NCI-H69 (cell line): ENCODE data around the gene NANOS1.
"Not testable (repeated sequence)": the region's sequence is repeated elsewhere in the genome, so short reads cannot be mapped to it uniquely, and the experiment has no call there.

Experiments used
- DNase-seq: peaks from one replicate; lab custom pipeline; 2025; lab: John Stamatoyannopoulos, UW

The NANOS1 gene

DNA sequence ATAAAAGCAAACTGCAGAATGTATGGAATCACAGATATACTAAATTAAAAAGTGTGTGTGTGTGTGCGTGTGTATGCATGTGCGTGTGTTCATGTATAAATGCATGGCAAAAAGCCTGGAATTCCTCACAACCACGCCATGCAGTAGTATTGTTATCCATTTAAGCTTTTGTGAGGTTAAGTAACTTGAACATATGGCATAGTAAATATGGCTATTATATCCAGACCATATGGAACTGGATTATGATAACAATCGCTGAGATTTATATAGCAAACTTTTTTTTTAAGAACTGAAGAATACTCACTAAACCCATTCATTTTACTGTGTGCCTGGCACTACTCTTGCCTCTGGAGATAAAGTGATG, 22.3 kb upstream of the NANOS1 start:
- peak; percentile 70 for DNase-seq

DNA sequence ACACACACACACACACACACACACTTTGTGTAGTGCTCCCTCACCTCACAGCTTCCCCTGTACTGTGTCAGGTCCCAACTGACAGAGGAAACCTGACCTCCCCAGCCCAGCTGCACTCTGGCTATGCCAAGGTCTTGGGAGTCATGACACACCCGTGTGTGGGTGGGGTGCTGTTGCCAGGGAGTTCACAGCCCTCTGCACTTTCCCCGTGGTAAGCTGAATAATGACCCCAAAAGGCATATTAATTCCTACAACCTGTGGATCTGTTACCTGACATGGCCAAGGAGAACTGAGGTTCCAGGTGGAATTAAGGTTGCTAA, 8.9 kb upstream of the NANOS1 start:
- DNase-seq: no peak

GRCh38 chr10:119022846-119023552, 6.5 kb upstream of the NANOS1 start:
- DNase-seq: peak; percentile 35

- DNase-seq: peak; percentile 3
These were observed 6.0 kb upstream of the NANOS1 start for GRCh38 chr10:119023553-119023868.

- peak; percentile 46 for DNase-seq
These were observed 4.6 kb upstream of the NANOS1 start for GRCh38 chr10:119024882-119025281.

DNA sequence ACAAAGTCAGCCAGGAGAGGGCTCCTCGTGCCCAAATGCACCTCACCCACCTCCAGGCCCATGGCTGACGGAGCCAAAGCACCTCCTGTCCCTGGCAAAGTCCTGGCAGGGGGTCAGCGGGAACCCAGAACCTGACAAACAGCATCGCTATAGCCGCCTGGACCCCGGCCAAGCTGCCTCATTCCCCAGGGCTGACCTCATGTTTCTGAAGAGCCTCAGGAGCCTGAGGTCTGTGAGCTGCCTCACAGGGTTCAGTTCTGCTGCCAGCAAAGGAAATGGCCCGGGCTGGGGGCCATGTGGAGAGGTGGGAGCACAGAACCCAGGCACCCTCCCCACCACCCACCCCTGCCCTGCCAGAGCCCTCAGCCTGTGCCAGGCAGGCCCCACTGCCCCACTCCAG, 4.2 kb upstream of the NANOS1 start:
- DNase-seq: peak; percentile 84

GRCh38 chr10:119025776-119026175, 3.7 kb upstream of the NANOS1 start:
- DNase-seq: peak; percentile 31

- DNase-seq: no peak
These were observed 3.0 kb upstream of the NANOS1 start for GRCh38 chr10:119026301-119027110.

GRCh38 chr10:119028445-119028899, 1.0 kb upstream of the NANOS1 start:
- DNase-seq: not testable (repeated sequence)

DNA sequence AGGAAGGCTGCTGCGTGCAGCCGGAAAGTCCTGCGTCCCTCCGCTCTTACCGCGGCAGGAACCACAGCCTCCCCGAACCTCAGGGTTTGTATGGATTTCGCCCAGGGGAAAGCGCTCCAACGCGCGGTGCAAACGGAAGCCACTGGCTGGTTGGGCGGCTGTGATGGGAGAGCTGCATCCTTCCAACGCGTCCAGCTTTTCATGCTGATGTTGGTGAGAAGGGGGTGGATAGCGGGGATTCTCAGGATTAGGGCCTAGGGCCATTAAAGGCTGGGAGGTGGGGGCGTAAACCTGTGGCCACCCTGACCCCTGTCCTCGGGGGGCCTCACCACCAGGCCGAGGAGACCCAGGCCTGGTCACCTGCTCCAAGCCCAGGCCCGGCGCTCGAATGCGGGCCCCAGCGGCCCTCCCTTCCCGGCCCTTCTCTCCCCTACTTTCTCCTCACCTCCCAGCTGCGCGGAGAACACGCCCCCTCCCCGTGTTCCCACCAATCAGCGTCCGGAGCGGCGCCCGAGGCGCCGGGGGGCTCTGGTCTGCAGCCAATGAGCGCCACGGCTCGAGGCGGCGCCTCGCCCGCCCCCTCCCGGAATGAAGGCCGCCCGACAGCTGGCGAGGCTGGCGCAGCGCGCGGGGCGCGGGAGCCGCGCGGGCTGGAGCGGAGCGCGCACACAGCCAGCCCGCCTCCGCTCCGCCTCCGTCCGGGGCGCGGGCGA, 458 bp upstream of the NANOS1 start:
- DNase-seq: peak; percentile 95

DNA sequence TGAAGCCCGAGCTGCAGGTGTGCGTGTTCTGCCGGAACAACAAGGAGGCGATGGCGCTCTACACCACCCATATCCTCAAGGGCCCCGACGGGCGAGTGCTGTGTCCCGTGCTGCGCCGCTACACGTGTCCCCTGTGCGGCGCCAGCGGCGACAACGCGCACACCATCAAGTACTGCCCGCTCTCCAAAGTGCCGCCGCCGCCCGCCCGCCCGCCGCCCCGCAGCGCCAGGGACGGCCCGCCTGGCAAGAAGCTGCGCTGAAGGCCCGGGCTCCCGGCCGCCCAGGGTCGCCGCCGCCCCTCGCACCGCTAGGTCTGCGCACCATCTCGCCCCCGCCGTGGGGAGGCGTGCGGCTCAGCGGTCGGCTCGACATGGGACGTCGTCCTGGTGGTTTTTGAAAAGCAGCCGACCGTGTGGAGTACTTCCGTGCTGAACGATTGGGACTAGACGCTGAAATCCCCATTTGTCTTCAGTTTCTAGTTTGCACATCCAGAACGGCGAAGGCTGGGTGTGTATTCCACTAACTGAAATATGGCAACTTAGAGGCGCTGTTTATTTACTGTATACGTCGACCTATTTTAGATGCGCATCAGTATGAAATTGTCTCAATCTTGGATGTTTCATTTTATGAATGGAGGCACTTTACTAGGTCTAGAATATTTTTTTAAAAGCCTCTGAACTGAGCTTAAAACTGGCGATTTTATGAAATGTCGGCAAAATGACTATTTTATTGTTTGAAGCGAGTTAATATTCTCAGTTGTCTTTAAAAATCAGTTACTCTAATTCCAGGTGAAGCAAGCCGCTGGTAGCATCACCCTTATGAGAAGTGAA, 1.1 kb downstream of the NANOS1 start:
- DNase-seq: peak; percentile 83

- DNase-seq: peak; percentile 28
These were observed 2.1 kb downstream of the NANOS1 start for GRCh38 chr10:119031496-119032059.

- DNase-seq: no peak
These were observed 9.6 kb downstream of the NANOS1 start for GRCh38 chr10:119039161-119039560.

DNA sequence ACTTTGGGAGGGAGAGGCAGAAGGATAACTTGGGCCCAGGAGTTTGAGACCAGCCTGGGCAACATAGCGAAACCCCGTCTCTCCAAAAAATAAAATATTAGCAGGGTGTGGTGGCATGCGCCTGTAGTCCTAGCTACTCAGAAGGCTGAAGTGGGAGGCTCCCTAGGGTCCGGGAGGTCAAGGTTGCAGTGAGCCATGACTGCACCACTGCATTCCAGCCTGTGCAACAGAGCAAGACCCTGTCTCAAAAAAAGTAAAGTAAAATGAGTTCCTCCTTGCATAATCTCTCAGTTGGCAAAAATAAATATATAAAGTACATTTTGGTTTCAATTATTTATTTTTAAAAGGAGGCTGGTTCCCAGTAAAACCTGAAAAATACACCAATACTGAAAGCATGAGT, 11.8 kb downstream of the NANOS1 start:
- no peak for DNase-seq

DNA sequence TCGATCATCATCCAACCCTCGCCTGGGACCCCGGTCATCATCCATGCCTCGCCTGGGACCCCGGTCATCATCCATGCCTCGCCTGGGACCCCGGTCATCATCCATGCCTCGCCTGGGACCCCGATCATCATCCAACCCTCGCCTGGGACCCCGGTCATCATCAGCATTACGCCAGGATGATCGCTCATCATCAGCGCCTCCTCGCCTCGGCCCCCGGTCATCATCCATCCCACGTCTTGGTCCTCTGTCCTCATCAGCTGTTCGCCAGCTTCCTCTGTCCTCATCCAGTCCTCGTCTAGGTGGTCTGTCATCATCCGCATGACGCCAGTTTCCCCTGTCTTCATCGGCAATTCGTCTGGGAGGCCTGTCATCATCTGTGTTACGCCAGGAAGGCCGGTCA, 12.7 kb downstream of the NANOS1 start:
- DNase-seq: no peak

- DNase-seq: no peak
These were observed 16.0 kb downstream of the NANOS1 start for GRCh38 chr10:119045561-119045960.

DNA sequence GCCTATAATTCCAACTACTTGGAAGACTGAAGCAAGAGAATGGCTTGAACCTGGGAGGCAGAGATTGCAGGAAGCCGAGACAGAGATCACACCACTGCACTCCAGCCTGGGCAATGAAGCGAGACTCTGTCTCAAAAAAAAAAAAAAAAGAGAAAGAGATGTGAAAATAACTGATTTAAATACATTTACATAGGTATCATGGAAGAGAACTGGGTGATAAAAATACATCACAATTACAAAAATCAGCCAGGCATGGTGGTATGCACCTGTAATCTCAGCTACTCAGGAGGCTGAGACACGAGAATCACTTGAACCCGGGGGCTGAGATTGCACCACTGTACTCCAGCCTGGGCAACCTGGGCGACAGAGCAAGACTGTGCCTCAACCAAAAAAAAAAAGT, 19.8 kb downstream of the NANOS1 start:
- no peak for DNase-seq

- DNase-seq: no peak
These were observed 20.3 kb downstream of the NANOS1 start for GRCh38 chr10:119049777-119050176.

GRCh38 chr10:119051775-119052174, 22.3 kb downstream of the NANOS1 start:
- DNase-seq: no peak

DNA sequence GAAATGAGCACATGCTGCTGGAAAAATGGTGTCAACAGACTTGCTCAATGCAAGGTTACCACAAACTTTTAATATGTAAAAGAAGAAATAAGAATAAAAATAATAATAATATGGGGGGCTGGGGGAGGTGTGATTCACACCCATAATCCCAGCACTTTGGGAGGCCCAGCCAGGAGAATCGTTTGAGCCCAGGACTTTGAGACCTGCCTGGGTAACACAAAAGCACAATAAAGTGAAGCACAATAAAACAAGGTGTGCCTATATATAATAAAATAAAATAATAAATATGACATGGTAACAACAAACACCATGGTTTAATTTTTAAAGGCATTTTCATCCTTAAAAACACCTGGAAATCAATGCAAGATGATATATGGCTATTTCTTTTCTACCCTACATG, 26.0 kb downstream of the NANOS1 start:
- DNase-seq: no peak

GRCh38 chr10:119058010-119058409, 28.5 kb downstream of the NANOS1 start:
- no peak for DNase-seq

DNA sequence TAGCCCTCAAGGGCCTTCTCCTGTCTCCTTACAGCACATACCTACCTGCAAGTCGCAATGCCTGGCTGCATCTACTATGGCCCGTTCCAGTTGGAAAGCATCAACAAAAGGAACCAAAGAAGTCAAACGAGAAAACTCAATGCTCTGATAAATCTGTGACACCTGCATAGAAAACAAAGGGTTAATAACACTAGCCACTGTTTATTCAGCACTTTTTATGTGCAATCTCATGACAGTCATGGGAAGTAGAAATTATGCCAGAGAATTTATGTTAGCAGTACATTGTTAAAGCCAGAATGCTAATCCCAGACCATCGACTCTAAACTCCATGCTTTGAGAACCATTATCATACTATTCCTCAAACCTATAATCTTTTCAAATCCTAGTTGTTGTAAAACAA, 30.0 kb downstream of the NANOS1 start:
- DNase-seq: no peak
